Uterus (tissue), 4 donors: ENCODE data around the gene CDKN2B-AS1. TPM values are rescaled to one million over a fixed set of nuclear protein-coding genes. Genes with fewer than 3 reads are reported as not detected.

Experiments used
- DNase-seq, 2 donors: peaks; one replicate each; pipeline ENCODE4 v3.0.0-alpha.2; 2019 to 2020
- H3K27ac ChIP-seq, 2 donors: fragments of 200-600 bp; sonication (generic); 1 replicate in 1 of 2; 2 replicates in 1 of 2; pipeline ENCODE4 v1.5.1; 2016 to 2018
- H3K27me3 ChIP-seq, 2 donors: fragments of 200-600 bp; sonication (generic); one replicate each; pipeline ENCODE4 v1.5.1; 2018 to 2019; ENCODE audit warnings: control low read depth in 1 of 2
- H3K36me3 ChIP-seq, 2 donors: fragments of 200-600 bp; sonication (generic); one replicate each; pipeline ENCODE4 v1.5.1; 2019; ENCODE audit warnings: control low read depth in 1 of 2
- H3K4me1 ChIP-seq, 2 donors: fragments of 200-600 bp; sonication (generic); one replicate each; pipeline ENCODE4 v1.5.1; 2018 to 2019; ENCODE audit warnings: control low read depth in 1 of 2
- H3K4me3 ChIP-seq, 2 donors: fragments of 200-600 bp; sonication (generic); 1 replicate in 1 of 2; 2 replicates in 1 of 2; pipeline ENCODE4 v1.5.1; 2018 to 2019; ENCODE audit warnings: mild to moderate bottlenecking in 1 of 2
- H3K9me3 ChIP-seq, 2 donors: fragments of 200-600 bp; sonication (generic); one replicate each; pipeline ENCODE4 v1.5.1; 2019; ENCODE audit warnings: control low read depth in 1 of 2
- POLR2A ChIP-seq, 2 donors: fragments of 450-650 bp; IDR thresholded peaks; one replicate each; pipeline ENCODE4 v1.6.1; 2016; ENCODE audit warnings: antibody characterized with exemption in 2 of 2, mild to moderate bottlenecking in 1 of 2, moderate library complexity in 1 of 2
- intact Hi-C: fragments of 100-400 bp; cut with DNase I; formaldehyde crosslinking; loops from one replicate; pipeline ENCODE4 v1.15.1; 2023; ENCODE audit warnings: low total_unique reads
- total RNA-seq, 4 donors: library from RNA; depleted of rRNA in 3 of 4; stranded (reverse); fragments of >200 nt in 3 of 4; gene quantifications; one replicate each; pipeline versions ENCODE4 v1.1.0 to v1.2.4, GENCODE V29; 2014 to 2023
- TF ChIP-seq, protein P1 (sequence below), 4 experiments: fragments of 200-600 bp in 2 of 4; fragments of 450-650 bp in 2 of 4; sonication (generic) in 2 of 4; IDR thresholded peaks; one replicate each; pipeline ENCODE4 v1.5.1; 2016 to 2019; ENCODE audit warnings: antibody characterized with exemption in 4 of 4, mild to moderate bottlenecking in 2 of 4, moderate library complexity in 1 of 4
- donor health status: DM: yes; HTN: yes; CAD: no.

Gene CDKN2B-AS1
- total RNA-seq, 4 donors from 2014 or later = 0.29 to 1.8 (median 0.35) TPM; not detected in 1

DNA sequence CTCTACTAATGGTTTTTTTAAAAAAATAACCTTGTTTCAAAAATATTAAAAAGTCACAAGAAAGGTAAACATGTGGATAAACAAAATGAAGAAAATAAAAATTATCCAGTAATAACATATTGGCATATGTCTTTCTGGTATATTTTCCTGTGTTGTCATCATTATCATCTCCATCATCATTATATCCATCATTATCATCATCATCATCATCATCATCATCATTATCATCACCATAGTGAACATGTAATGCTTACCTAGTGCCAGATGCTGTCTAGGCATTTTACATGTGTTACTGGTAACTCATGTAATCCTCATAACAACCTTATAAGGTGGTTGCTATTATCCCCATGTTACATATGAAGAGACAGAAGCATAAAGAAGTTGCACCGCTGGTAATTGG, 126.0 kb downstream of the CDKN2B-AS1 start:
- DNase-seq = no peak
- TF ChIP-seq POLR2A (IDR thresholded peaks at IDR 0.05) = no peak
- TF ChIP-seq, protein P1, sequence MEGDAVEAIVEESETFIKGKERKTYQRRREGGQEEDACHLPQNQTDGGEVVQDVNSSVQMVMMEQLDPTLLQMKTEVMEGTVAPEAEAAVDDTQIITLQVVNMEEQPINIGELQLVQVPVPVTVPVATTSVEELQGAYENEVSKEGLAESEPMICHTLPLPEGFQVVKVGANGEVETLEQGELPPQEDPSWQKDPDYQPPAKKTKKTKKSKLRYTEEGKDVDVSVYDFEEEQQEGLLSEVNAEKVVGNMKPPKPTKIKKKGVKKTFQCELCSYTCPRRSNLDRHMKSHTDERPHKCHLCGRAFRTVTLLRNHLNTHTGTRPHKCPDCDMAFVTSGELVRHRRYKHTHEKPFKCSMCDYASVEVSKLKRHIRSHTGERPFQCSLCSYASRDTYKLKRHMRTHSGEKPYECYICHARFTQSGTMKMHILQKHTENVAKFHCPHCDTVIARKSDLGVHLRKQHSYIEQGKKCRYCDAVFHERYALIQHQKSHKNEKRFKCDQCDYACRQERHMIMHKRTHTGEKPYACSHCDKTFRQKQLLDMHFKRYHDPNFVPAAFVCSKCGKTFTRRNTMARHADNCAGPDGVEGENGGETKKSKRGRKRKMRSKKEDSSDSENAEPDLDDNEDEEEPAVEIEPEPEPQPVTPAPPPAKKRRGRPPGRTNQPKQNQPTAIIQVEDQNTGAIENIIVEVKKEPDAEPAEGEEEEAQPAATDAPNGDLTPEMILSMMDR (IDR thresholded peaks at IDR 0.05) = no peak
- Histone ChIP-seq H3K36me3 (no peaks in the 10 kb centered on the region), H3K4me3 (no peak overlapping the region), H3K4me1 (no peaks in the 10 kb centered on the region), H3K27me3 (no peaks in the 10 kb centered on the region), H3K27ac (no peak overlapping the region), H3K9me3 (no peaks in the 10 kb centered on the region)
- intact Hi-C loops = no loop called here

DNA sequence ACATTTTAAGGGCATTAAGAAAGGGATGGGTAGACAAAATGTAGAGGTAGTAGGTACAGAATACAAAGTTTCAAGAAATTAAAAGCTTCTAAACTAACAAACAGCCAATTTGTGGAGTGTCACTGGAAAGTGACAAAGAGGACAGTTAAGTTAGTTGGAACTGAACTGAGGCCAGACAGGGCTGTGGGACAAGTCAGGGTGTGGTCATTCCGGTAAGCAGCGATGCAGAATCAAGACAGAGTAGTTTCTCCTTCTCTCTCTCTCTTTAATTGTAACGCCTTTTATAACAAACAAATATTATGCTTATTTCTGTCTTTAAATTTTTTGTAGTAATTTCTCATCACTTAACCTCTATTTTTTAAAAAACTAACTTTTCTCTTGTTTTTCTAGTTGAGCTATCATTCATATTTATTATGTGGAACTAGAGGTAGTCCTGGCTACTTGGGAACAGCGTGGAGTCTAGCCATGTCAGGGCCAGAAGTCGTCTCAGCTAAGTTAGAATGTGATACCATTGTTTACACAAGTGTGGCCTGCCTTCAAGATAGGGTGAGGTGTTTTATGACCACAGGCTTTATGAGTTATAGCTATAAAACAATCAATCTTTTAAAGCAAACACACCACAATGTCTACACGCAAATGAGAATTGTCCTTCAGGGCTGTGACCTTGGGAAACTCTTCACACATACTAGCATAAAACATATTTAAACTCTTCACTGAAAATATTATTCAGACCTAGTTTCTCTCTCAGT, 129.8 kb downstream of the CDKN2B-AS1 start:
- TF ChIP-seq, protein P1 (IDR thresholded peaks at IDR 0.05) = no peak
- TF ChIP-seq POLR2A (IDR thresholded peaks at IDR 0.05) = no peak
- no peaks in the 10 kb centered on the region for H3K9me3 ChIP-seq
- no peak for DNase-seq
- H3K36me3 ChIP-seq = no peaks in the 10 kb centered on the region
- H3K4me3 ChIP-seq = no peak overlapping the region
- no peak overlapping the region for H3K27ac ChIP-seq
- no peaks in the 10 kb centered on the region for H3K27me3 ChIP-seq
- intact Hi-C loops = no loop called here
- no peaks in the 10 kb centered on the region for H3K4me1 ChIP-seq

DNA sequence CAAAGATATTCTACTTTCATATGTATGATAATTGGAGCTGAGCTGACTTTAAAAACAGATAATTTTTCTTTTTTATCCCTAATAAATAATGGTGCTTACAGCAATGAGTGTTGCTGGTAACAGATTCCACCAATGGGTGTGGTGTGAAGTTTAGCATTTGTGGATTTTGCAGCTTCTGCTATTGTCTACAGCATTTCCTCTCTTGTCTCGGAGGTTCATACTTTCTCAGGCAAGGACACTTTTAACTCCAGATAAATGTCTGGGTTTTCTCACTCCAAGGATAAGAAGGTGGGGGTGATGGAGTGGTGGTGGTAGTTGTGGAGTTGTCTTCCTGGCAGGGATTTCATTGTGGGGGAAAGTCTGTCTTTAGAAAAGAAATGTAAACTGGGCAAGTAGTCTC, 134.5 kb downstream of the CDKN2B-AS1 start:
- intact Hi-C loops = no loop called here
- Histone ChIP-seq H3K36me3 (no peaks in the 10 kb centered on the region), H3K4me3 (no peak overlapping the region), H3K4me1 (no peaks in the 10 kb centered on the region), H3K27ac (no peak overlapping the region), H3K27me3 (no peaks in the 10 kb centered on the region), H3K9me3 (no peaks in the 10 kb centered on the region)
- TF ChIP-seq, protein P1 (IDR thresholded peaks at IDR 0.05) = no peak
- TF ChIP-seq POLR2A (IDR thresholded peaks at IDR 0.05) = no peak
- no peak for DNase-seq

DNA sequence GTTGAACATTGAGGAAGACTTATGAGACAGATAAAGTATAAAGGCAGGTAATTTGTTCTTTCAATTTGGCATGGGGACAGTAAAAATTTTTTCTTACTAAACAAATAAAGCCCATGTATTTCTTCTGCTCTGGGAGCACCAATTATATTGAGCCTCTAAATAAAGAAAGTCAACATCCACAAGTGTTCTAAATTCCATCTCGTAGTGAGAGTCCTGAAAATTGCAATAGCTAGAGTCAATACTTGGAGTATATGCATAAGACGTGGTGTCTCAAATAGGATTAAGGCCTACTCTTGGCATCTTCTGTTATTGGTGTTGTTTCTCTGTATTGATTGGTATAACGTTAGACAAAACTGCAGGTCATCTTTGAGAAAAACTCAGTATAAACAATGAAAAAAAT, 135.0 kb downstream of the CDKN2B-AS1 start:
- Histone ChIP-seq H3K36me3 (no peaks in the 10 kb centered on the region), H3K4me1 (no peaks in the 10 kb centered on the region), H3K27me3 (no peaks in the 10 kb centered on the region), H3K4me3 (no peak overlapping the region), H3K27ac (no peak overlapping the region), H3K9me3 (no peaks in the 10 kb centered on the region)
- TF ChIP-seq POLR2A (IDR thresholded peaks at IDR 0.05) = no peak
- TF ChIP-seq, protein P1 (IDR thresholded peaks at IDR 0.05) = no peak
- no peak for DNase-seq
- intact Hi-C loops = no loop called here

DNA sequence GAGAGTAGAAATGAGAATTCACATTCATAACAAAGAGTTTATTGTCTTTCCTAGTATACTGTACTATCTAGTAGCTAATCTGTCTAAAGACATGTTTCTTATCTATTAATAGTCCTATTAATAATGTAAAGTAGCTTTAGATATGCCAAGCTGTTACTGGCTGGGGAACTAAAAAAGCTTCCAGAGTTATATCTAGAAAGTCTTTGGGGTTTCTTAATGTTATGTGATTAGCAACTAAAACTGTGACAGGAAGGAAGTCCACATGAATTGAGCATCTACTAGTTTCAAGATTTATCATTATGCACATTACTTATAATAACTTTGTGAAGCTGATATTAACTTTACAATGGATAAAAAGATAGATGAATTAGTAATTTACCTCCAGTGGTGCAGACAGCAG, 137.2 kb downstream of the CDKN2B-AS1 start:
- DNase-seq = no peak
- no peak for TF ChIP-seq POLR2A (IDR thresholded peaks at IDR 0.05)
- TF ChIP-seq, protein P1 (IDR thresholded peaks at IDR 0.05) = no peak
- H3K9me3 ChIP-seq = no peaks in the 10 kb centered on the region
- H3K4me3 ChIP-seq = no peak overlapping the region
- H3K36me3 ChIP-seq = no peaks in the 10 kb centered on the region
- intact Hi-C loops = no loop called here
- no peak overlapping the region for H3K27ac ChIP-seq
- no peaks in the 10 kb centered on the region for H3K27me3 ChIP-seq
- H3K4me1 ChIP-seq = no peaks in the 10 kb centered on the region
